Measurements from ENCODE around the gene LGALS13.
"Not testable (repeated sequence)": the region's sequence is repeated elsewhere in the genome, so short reads cannot be mapped to it uniquely, and the experiment has no call there.

LGALS13 gene

GRCh38 chr19:39623946-39624345 is 21.6 kb downstream of the LGALS13 start:
- Histone ChIP-seq H3K4me1 (no peaks in the 10 kb centered on the region), H3K27me3 (peaks cover 28% of the 10 kb centered on the region), H3K4me3 (ENCODE audit: low read depth, low read length) (no peak overlapping the region), H3K9me3 (no peaks in the 10 kb centered on the region), H3K36me3 (no peaks in the 10 kb centered on the region)
- no peak for TF ChIP-seq CTCF (IDR thresholded peaks at IDR 0.05; ENCODE audit: low read depth, low read length)
- DNase-seq = no peak

DNA sequence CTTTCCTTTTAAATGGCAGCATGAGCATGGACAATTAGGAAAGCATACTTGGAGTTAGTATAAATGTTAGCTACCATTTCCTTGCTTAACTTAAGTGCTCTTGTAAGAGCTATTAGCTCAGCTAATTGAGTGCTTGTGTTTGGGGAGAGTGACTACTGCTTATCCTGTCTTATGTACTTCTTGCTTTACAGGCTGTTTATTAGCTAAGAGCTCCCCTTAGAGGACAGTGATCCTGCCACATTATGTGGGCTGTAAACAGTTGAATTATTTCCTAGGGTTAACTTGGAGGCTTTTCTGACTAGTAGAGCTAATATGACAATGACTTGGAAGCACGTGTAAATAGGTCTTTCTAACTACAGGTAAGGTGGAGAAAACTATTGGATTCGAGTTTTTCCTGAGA is 25.3 kb downstream of the LGALS13 start:
- not testable (repeated sequence) for DNase-seq; H3K9me3 ChIP-seq; H3K4me1 ChIP-seq; H3K4me3 ChIP-seq (ENCODE audit: low read depth, low read length); H3K36me3 ChIP-seq
- peaks cover 32% of the 10 kb centered on the region for H3K27me3 ChIP-seq

GRCh38 chr19:39631178-39631577 is 28.9 kb downstream of the LGALS13 start:
- no peaks in the 10 kb centered on the region for H3K9me3 ChIP-seq
- no peaks in the 10 kb centered on the region for H3K36me3 ChIP-seq
- TF ChIP-seq CTCF (IDR thresholded peaks at IDR 0.05; ENCODE audit: low read depth, low read length) = no peak
- H3K4me3 ChIP-seq (ENCODE audit: low read depth, low read length) = no peak overlapping the region
- no peaks in the 10 kb centered on the region for H3K4me1 ChIP-seq
- peaks cover 5% of the 10 kb centered on the region for H3K27me3 ChIP-seq
- no peak for DNase-seq

DNA sequence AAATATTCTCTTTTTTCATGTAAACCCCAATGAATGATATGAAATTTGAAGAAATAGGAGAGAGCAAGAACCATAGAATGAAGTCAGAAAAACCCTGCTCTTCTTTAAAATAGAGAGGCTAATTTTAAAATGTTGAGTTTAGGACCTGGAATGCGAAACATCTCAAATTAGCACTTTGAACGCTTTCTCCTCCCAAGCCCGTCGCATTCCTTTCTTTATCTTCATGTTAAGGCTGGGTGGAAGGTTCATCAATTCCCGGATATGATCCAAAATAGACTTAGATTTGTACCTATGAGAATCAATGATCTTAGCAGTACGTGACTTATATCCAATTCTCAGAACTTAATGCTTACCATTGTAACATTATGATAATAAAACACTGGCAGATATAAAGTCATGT is 29.3 kb downstream of the LGALS13 start:
- no peak for TF ChIP-seq CTCF (IDR thresholded peaks at IDR 0.05; ENCODE audit: low read depth, low read length)
- no peaks in the 10 kb centered on the region for H3K4me1 ChIP-seq
- DNase-seq = no peak
- no peaks in the 10 kb centered on the region for H3K36me3 ChIP-seq
- no peaks in the 10 kb centered on the region for H3K9me3 ChIP-seq
- no peak overlapping the region for H3K4me3 ChIP-seq (ENCODE audit: low read depth, low read length)
- H3K27me3 ChIP-seq = peaks cover 5% of the 10 kb centered on the region

- no peak for DNase-seq
- no peaks in the 10 kb centered on the region for H3K9me3 ChIP-seq
- H3K4me1 ChIP-seq = no peaks in the 10 kb centered on the region
- no peaks in the 10 kb centered on the region for H3K36me3 ChIP-seq
- no peak for TF ChIP-seq CTCF (IDR thresholded peaks at IDR 0.05; ENCODE audit: low read depth, low read length)
- H3K27me3 ChIP-seq = no peaks in the 10 kb centered on the region; the same call in 1 of the 2 replicates
- H3K4me3 ChIP-seq (ENCODE audit: low read depth, low read length) = no peak overlapping the region
Measured at GRCh38 chr19:39637891-39638290, 35.6 kb downstream of the LGALS13 start.

DNA sequence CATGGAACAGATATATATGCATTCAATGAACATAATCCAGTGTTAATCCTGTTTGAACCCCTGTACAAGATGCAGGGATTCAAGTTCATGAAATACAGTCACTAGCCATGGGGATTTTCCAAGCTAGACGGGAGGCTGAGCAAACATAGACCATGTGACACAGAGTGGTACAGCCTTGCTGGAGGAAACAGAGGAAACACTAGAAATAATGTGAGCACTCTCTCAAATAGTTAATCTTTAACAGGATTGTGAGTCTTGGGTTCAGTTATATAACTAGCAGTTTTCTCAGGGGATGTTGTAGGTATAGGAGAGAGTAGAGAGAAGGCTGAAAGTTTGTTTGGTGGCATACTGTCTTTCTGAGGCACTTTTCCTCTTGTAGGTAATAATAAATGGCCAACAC is 39.4 kb downstream of the LGALS13 start:
- Histone ChIP-seq H3K9me3 (no peaks in the 10 kb centered on the region), H3K4me3 (ENCODE audit: low read depth, low read length) (no peak overlapping the region), H3K36me3 (no peaks in the 10 kb centered on the region), H3K4me1 (no peaks in the 10 kb centered on the region), H3K27me3 (no peaks in the 10 kb centered on the region; the same call in none of the 2 replicates)
- no peak for TF ChIP-seq CTCF (IDR thresholded peaks at IDR 0.05; ENCODE audit: low read depth, low read length)
- no peak for DNase-seq

GRCh38 chr19:39643591-39643990 is 41.3 kb downstream of the LGALS13 start:
- DNase-seq = no peak
- TF ChIP-seq CTCF (IDR thresholded peaks at IDR 0.05; ENCODE audit: low read depth, low read length) = no peak
- no peaks in the 10 kb centered on the region for H3K9me3 ChIP-seq
- H3K36me3 ChIP-seq = no peaks in the 10 kb centered on the region
- no peak overlapping the region for H3K4me3 ChIP-seq (ENCODE audit: low read depth, low read length)
- no peaks in the 10 kb centered on the region for H3K4me1 ChIP-seq
- H3K27me3 ChIP-seq = no peaks in the 10 kb centered on the region; the same call in none of the 2 replicates

Measured in BE2C (cell line).